BE2C (cell line): ENCODE data around the gene C16orf78.

Source experiments
- DNase-seq: peaks from one replicate; pipeline ENCODE4 v3.0.0-alpha.2; 2020
- H3K27me3 ChIP-seq: fragments of 250-450 bp; sonication (Bioruptor Pico); 2 replicates; pipeline ENCODE4 v1.5.1; 2020; ENCODE audit warnings: mild to moderate bottlenecking
- H3K36me3 ChIP-seq: fragments of 250-450 bp; sonication (Bioruptor Pico); 2 replicates; pipeline ENCODE4 v1.5.1; 2020; ENCODE audit warnings: mild to moderate bottlenecking
- H3K4me1 ChIP-seq: fragments of 250-450 bp; sonication (Bioruptor Pico); 2 replicates; pipeline ENCODE4 v1.5.1; 2020
- H3K4me3 ChIP-seq: 2 replicates; pipeline ENCODE4 v1.5.1; 2011; ENCODE audit warnings: low read depth, low read length
- H3K9me3 ChIP-seq: fragments of 250-450 bp; sonication (Bioruptor Pico); 2 replicates; pipeline ENCODE4 v1.5.1; 2020
- CTCF ChIP-seq: IDR thresholded peaks from 2 replicates; pipeline ENCODE4 v1.5.1; 2012; ENCODE audit warnings: mild to moderate bottlenecking, low read depth, low read length

Gene C16orf78

GRCh38 chr16:49443576-49443975, 70.0 kb downstream of the C16orf78 start:
- Histone ChIP-seq H3K36me3 (no peaks in the 10 kb centered on the region), H3K27me3 (no peaks in the 10 kb centered on the region), H3K9me3 (no peaks in the 10 kb centered on the region), H3K4me3 (no peak overlapping the region), H3K4me1 (no peaks in the 10 kb centered on the region)
- no peak for DNase-seq
- no peak for TF ChIP-seq CTCF

GRCh38 chr16:49446805-49447204, 73.2 kb downstream of the C16orf78 start:
- no peaks in the 10 kb centered on the region for H3K4me1 ChIP-seq
- no peak for TF ChIP-seq CTCF
- DNase-seq, result no peak
- H3K4me3 ChIP-seq, result no peak overlapping the region
- no peaks in the 10 kb centered on the region for H3K9me3 ChIP-seq
- no peaks in the 10 kb centered on the region for H3K36me3 ChIP-seq
- H3K27me3 ChIP-seq, result no peaks in the 10 kb centered on the region
